H1 (cell line): ENCODE measurements around the gene ZSCAN12. TPM values are rescaled to one million over a fixed set of nuclear protein-coding genes. Genes with fewer than 3 reads are reported as not detected.

Experiments
- GTF2F1 ChIP-seq: IDR thresholded peaks from 2 replicates; pipeline ENCODE4 v1.6.1; 2012; ENCODE audit warnings: low read depth, low read length, improper control_type of control experiment, borderline replicate concordance
- KDM5A ChIP-seq: fragments of 200-600 bp; IDR thresholded peaks from 2 replicates; pipeline ENCODE4 v1.7.1; 2012; ENCODE audit warnings: mild to moderate bottlenecking, low read length, inconsistent platforms, mixed read lengths
- SIX5 ChIP-seq: IDR thresholded peaks from 2 replicates; pipeline ENCODE4 v1.6.1; 2011; ENCODE audit warnings: mild to moderate bottlenecking, low read depth, low read length
- SP1 ChIP-seq: IDR thresholded peaks from 2 replicates; pipeline ENCODE4 v1.6.1; 2011; ENCODE audit warnings: low read depth, low read length
- polyA plus RNA-seq, 7 experiments: library from polyadenylated mRNA; depleted of rRNA in 3 of 7; stranded (reverse) in 5 of 7; unstranded in 2 of 7; fragments of >200 nt in 5 of 7; fragments of 200-250 nt in 2 of 7; gene quantifications; 1 replicate in 5 of 7; 2 replicates in 1 of 7; 4 replicates in 1 of 7; pipeline versions ENCODE4 v1.2.1 to v1.2.3, GENCODE V29; 2011 to 2013; ENCODE audit warnings: missing spikeins in 2 of 7, mixed read lengths in 2 of 7
- total RNA-seq: library from RNA; stranded (reverse); fragmentation: NEBNext Ultra II Directional; extraction: Animal tissue kit (Norgen Biotek cat#: 25700); gene quantifications from 2 replicates; pipeline ENCODE4 v1.2.1, GENCODE V29; 2021
- TF ChIP-seq, protein P1 (sequence below), 3 experiments: IDR thresholded peaks; 1 replicate in 2 of 3; 2 replicates in 1 of 3; pipeline versions ENCODE4 v1.5.1 to v1.6.1; 2011; ENCODE audit warnings: low read length in 3 of 3, mild to moderate bottlenecking in 3 of 3, inconsistent platforms in 2 of 3, low read depth in 1 of 3, moderate library complexity in 1 of 3; ENCODE audit not compliant: insufficient read depth in 1 of 3; ENCODE audit errors: control extremely low read depth in 1 of 3

The ZSCAN12 gene
- total and polyA plus RNA-seq, 2 of the 8 experiments (the other 6 are each of a cell fraction or from before 2014, with no cell fraction given): 2.2 to 9.6 TPM

DNA sequence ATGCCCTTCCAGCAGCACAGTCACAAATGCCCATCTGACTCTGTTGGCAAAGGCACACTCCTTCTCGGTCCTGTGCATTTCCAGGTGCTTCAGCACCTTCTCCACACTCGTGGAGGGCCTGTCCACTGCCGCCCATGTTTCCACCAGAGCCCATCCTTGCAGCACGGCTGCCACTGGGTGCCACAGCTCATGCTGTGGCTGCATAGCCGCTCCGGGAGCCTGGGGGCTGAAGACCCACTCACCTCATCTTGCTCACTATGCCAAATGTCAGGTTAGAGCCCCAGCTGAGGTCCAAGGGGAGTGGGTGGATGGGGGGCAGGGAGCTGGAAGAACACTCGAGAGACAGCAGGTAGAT, 42.9 kb downstream of the ZSCAN12 start (continued):
- no peak for TF ChIP-seq SIX5
- no peak for TF ChIP-seq KDM5A
- TF ChIP-seq SP1: no peak
- no peak for TF ChIP-seq GTF2F1
- TF ChIP-seq, protein P1, sequence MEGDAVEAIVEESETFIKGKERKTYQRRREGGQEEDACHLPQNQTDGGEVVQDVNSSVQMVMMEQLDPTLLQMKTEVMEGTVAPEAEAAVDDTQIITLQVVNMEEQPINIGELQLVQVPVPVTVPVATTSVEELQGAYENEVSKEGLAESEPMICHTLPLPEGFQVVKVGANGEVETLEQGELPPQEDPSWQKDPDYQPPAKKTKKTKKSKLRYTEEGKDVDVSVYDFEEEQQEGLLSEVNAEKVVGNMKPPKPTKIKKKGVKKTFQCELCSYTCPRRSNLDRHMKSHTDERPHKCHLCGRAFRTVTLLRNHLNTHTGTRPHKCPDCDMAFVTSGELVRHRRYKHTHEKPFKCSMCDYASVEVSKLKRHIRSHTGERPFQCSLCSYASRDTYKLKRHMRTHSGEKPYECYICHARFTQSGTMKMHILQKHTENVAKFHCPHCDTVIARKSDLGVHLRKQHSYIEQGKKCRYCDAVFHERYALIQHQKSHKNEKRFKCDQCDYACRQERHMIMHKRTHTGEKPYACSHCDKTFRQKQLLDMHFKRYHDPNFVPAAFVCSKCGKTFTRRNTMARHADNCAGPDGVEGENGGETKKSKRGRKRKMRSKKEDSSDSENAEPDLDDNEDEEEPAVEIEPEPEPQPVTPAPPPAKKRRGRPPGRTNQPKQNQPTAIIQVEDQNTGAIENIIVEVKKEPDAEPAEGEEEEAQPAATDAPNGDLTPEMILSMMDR (IDR thresholded peaks at IDR 0.05; ENCODE audit: control extremely low read depth in 1 of 3, insufficient read depth in 1 of 3, low read depth in 1 of 3, low read length in 3 of 3): no peak
